Right renal cortex interstitium (tissue), 3 donors: ENCODE data around the gene NCBP2. TPM values are rescaled to one million over a fixed set of nuclear protein-coding genes. Genes with fewer than 3 reads are reported as not detected.

Experiments used
- DNase-seq, 3 donors: peaks; one replicate each; pipeline ENCODE4 v3.0.0-alpha.2; 2013; ENCODE audit warnings: low read depth in 3 of 3, low spot score in 2 of 3
- polyA plus RNA-seq, 3 donors: library from polyadenylated mRNA; unstranded; fragments of 120-200 nt; gene quantifications; one replicate each; pipeline ENCODE4 v1.2.1, GENCODE V29; 2013; ENCODE audit not compliant: insufficient read length in 3 of 3

NCBP2 gene
- polyA plus RNA-seq, 3 donors: 106 to 109 (median 107) TPM

DNA sequence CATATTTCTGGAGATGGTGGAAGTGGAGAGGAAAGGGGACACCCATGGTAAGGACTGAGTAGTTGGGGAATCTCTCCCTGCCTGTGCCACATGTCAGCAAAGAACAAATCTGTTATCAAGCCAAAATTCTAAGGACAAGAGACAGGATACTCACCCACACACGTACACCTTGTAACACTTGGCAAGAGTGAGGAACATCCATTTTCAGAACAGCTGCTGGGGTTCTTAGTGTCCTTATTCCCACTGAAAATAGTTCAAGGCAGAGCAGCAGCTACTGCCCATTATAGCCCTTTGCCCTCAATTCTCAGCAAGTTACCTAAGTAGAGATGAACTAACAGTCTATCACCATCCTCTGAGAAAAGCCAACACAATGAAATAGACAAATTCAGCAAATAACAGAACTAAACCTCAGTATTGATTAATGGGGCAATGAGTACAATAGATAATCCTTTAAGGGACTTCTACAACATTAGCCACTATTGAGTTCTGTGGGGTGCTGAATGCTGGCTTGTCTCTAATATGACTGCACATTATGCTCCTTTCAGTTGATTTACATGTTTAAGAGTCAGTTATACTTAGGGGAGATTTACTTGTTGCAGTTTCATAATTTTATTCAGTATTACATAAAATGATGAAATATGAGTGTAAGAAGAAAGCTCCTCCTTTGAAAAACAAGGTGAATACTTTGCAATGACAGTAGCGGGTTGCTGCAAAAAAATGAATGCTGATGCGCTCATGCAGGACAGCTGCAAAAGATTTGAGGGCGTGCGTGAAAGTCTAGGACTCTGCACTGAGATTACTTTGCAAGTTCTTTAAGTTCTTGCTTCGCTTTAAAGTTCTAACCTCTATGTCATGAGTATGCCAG lies 52.3 kb downstream of the NCBP2 start:
- no peak for DNase-seq

- DNase-seq: no peak
Measured at GRCh38 chr3:196886144-196886543, 56.2 kb downstream of the NCBP2 start.

Other genes starting within 250 kb of the NCBP2 start
- 1 to 10 TPM; 5.9 to 6.5 (median 6.2) TPM for gene CEP19, start 230.3 kb downstream of the NCBP2 start, polyA plus RNA-seq
- gene PIGX, start 230.2 kb downstream of the NCBP2 start, polyA plus RNA-seq: 10 to 100 TPM; 30.2 to 33.6 (median 30.7) TPM
- 10 to 100 TPM; 84.2 to 90.8 (median 90.5) TPM for gene PAK2, start 202.7 kb downstream of the NCBP2 start, polyA plus RNA-seq
- gene SENP5, start 74.6 kb downstream of the NCBP2 start, polyA plus RNA-seq: 10 to 100 TPM; 17.0 to 20.0 (median 19.4) TPM
- gene PIGZ, start 26.3 kb upstream of the NCBP2 start, polyA plus RNA-seq: 1 to 10 TPM in 2 of 3 donors, under 1 TPM in 1; 0.79 to 1.5 (median 1.1) TPM
- gene MELTF, start 87.3 kb upstream of the NCBP2 start, polyA plus RNA-seq: 1 to 10 TPM; 1.9 to 2.4 (median 2.3) TPM